Fibroblast of pulmonary artery (primary cell): ENCODE data around the gene YIPF1.

Source experiments
- DNase-seq: peaks from one replicate; pipeline ENCODE4 v3.0.0-alpha.2; 2010; ENCODE audit warnings: low read depth
- H3K4me3 ChIP-seq: replicated peaks from 2 replicates; pipeline ENCODE4 v1.5.1; 2011; ENCODE audit warnings: low read depth, mild to moderate bottlenecking, control low read depth, low read length, moderate library complexity
- CTCF ChIP-seq: IDR thresholded peaks from 2 replicates; pipeline ENCODE4 v1.5.1; 2011; ENCODE audit warnings: mild to moderate bottlenecking, control low read depth, low read length, inconsistent platforms; ENCODE audit errors: missing control alignments

Gene YIPF1

GRCh38 chr1:53811414-53811851 lies 78.2 kb downstream of the YIPF1 start:
- peak; percentile 2 for DNase-seq
- no peak for TF ChIP-seq CTCF
- no peak overlapping the region for H3K4me3 ChIP-seq

- no peak for TF ChIP-seq CTCF
- no peak overlapping the region for H3K4me3 ChIP-seq
- no peak for DNase-seq
Observed at GRCh38 chr1:53810497-53810896, 79.1 kb downstream of the YIPF1 start.

GRCh38 chr1:53810007-53810406 lies 79.6 kb downstream of the YIPF1 start:
- no peak for DNase-seq
- H3K4me3 ChIP-seq = no peak overlapping the region
- TF ChIP-seq CTCF = no peak

- TF ChIP-seq CTCF = no peak
- DNase-seq = no peak
- H3K4me3 ChIP-seq = no peak overlapping the region
Observed at GRCh38 chr1:53807916-53808315, 81.7 kb downstream of the YIPF1 start.

- no peak overlapping the region for H3K4me3 ChIP-seq
- DNase-seq = no peak
- TF ChIP-seq CTCF = no peak
Observed at GRCh38 chr1:53804791-53805505, 84.6 kb downstream of the YIPF1 start.

GRCh38 chr1:53804181-53804580 lies 85.4 kb downstream of the YIPF1 start:
- TF ChIP-seq CTCF = no peak
- no peak for DNase-seq
- H3K4me3 ChIP-seq = no peak overlapping the region
